Karpas-422 (cell line): ENCODE results near the gene PLCZ1. TPM values are rescaled to one million over a fixed set of nuclear protein-coding genes. Genes with fewer than 3 reads are reported as not detected.
"Not testable (repeated sequence)": the region's sequence is repeated elsewhere in the genome, so short reads cannot be mapped to it uniquely, and the experiment has no call there.

ENCODE experiments used
- DNase-seq: peaks from one replicate; pipeline ENCODE4 v3.0.0-alpha.2; 2015
- H2AFZ ChIP-seq: fragments of 200-600 bp; sonication (generic); 2 replicates; pipeline ENCODE4 v1.6.1; 2014; ENCODE audit warnings: antibody characterized with exemption, low read length, mixed read lengths
- H3K27ac ChIP-seq: fragments of 200-600 bp; sonication (generic); 2 replicates; pipeline ENCODE4 v1.5.1; 2014; ENCODE audit warnings: mild to moderate bottlenecking, low read length, moderate library complexity
- H3K27me3 ChIP-seq: fragments of 200-600 bp; sonication (generic); 2 replicates; pipeline ENCODE4 v1.6.1; 2014; ENCODE audit warnings: low read length, mixed read lengths
- H3K36me3 ChIP-seq: fragments of 200-600 bp; sonication (generic); 2 replicates; pipeline ENCODE4 v1.6.1; 2014; ENCODE audit warnings: low read length, mixed read lengths; ENCODE audit not compliant: insufficient read depth
- H3K4me1 ChIP-seq: fragments of 200-600 bp; sonication (generic); 2 replicates; pipeline ENCODE4 v1.6.1; 2014; ENCODE audit warnings: mild to moderate bottlenecking, low read length, mixed read lengths
- H3K4me2 ChIP-seq: fragments of 200-600 bp; sonication (generic); 2 replicates; pipeline ENCODE4 v1.6.1; 2014; ENCODE audit warnings: low read length, low read depth, mild to moderate bottlenecking; ENCODE audit not compliant: poor library complexity, severe bottlenecking
- H3K4me3 ChIP-seq: fragments of 200-600 bp; sonication (generic); 2 replicates; pipeline ENCODE4 v1.5.1; 2014; ENCODE audit warnings: mild to moderate bottlenecking, antibody characterized with exemption, low read length, mixed read lengths
- H3K79me2 ChIP-seq: fragments of 200-600 bp; sonication (generic); 2 replicates; pipeline ENCODE4 v1.6.1; 2014; ENCODE audit warnings: mild to moderate bottlenecking, low read length, mixed read lengths
- H3K9ac ChIP-seq: fragments of 200-600 bp; sonication (generic); 2 replicates; pipeline ENCODE4 v1.6.0; 2014; ENCODE audit warnings: low read length
- H3K9me2 ChIP-seq: fragments of 200-600 bp; sonication (generic), shearing (Covaris generic); replicated peaks from 2 replicates; pipeline ENCODE4 v1.6.0; 2014; ENCODE audit warnings: mild to moderate bottlenecking, low read length, moderate library complexity; ENCODE audit not compliant: insufficient read depth
- H3K9me3 ChIP-seq: fragments of 300-700, 200-600 bp; sonication (generic); 2 replicates; pipeline ENCODE4 v1.6.1; 2014; ENCODE audit warnings: low read length, mixed read lengths
- H4K20me1 ChIP-seq: fragments of 200-600 bp; sonication (generic); 2 replicates; pipeline ENCODE4 v1.6.1; 2014; ENCODE audit warnings: mild to moderate bottlenecking, antibody characterized with exemption, low read length, low read depth; ENCODE audit not compliant: insufficient read depth
- total RNA-seq: library from RNA; depleted of rRNA; stranded (reverse); fragments of >200 nt; shearing (Covaris generic); gene quantifications from 2 replicates; pipeline ENCODE4 v1.2.3, GENCODE V29; 2014; ENCODE audit warnings: low replicate concordance; rRNA removed

PLCZ1 gene, protein sequence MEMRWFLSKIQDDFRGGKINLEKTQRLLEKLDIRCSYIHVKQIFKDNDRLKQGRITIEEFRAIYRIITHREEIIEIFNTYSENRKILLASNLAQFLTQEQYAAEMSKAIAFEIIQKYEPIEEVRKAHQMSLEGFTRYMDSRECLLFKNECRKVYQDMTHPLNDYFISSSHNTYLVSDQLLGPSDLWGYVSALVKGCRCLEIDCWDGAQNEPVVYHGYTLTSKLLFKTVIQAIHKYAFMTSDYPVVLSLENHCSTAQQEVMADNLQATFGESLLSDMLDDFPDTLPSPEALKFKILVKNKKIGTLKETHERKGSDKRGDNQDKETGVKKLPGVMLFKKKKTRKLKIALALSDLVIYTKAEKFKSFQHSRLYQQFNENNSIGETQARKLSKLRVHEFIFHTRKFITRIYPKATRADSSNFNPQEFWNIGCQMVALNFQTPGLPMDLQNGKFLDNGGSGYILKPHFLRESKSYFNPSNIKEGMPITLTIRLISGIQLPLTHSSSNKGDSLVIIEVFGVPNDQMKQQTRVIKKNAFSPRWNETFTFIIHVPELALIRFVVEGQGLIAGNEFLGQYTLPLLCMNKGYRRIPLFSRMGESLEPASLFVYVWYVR
- total RNA-seq: not detected in 2 replicates

DNA sequence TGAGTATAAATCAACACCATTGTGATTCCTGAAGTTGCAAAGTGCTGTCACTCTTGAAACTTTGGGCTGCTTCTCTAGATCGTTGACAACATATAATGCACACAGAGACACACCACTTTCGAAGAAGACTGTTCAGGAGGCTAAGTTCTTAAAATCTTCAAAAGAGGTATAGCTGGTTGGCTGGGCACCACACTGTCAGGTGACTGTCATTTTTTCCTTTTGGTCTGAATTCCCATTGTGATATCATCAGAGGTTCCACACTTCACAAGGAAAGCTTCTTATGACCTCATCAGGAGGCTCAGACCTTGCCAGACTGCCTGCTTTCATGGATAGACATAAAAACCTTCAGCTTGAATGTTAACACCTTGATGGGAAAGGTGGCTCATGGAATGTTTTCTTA, at the start of gene PLCZ1, which contains the start of gene CAPZA3:
Gene PLCZ1, minus strand, starts transcription at position 194 of the 400 bp plus-strand sequence. CDS start 641 bp downstream, outside the sequence.
Gene CAPZA3, plus strand, starts transcription at position 301 of the 400 bp plus-strand sequence. CDS start 150 bp downstream, outside the sequence.
- H3K9ac ChIP-seq: no peak within 1 kb of the TSS
- H3K27me3 ChIP-seq: no peaks in the 10 kb centered on the region
- no peaks in the 10 kb centered on the region for H3K79me2 ChIP-seq
- no peak within 1 kb of the TSS for H2AFZ ChIP-seq
- DNase-seq: no peak
- no peak within 1 kb of the TSS for H3K4me2 ChIP-seq
- no peak within 1 kb of the TSS for H3K4me3 ChIP-seq
- H4K20me1 ChIP-seq: no peaks in the 10 kb centered on the region
- no peak within 1 kb of the TSS for H3K27ac ChIP-seq
- H3K9me3 ChIP-seq: peaks cover 9% of the 10 kb centered on the region
- no peaks in the 10 kb centered on the region for H3K9me2 ChIP-seq
- H3K4me1 ChIP-seq: no peaks in the 10 kb centered on the region
- no peaks in the 10 kb centered on the region for H3K36me3 ChIP-seq

DNA sequence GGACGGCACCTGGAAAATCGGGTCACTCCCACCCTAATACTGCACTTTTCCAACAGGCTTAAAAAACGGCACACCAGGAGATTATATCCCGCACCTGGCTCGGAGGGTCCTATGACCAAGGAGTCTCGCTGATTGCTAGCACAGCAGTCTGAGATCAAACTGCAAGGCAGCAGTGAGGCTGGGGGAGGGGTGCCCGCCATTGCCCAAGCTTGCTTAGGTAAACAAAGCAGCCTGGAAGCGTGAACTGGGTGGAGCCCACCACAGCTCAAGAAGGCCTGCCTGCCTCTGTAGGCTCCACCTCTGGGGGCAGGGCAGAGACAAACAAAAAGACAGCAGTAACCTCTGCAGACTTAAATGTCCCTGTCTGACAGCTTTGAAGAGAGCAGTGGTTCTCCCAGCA, 47.7 kb upstream of the PLCZ1 start:
- not testable (repeated sequence) for H2AFZ ChIP-seq, H3K9ac ChIP-seq, H3K4me1 ChIP-seq, DNase-seq, H3K9me3 ChIP-seq, H3K4me2 ChIP-seq, H3K27ac ChIP-seq, H3K36me3 ChIP-seq, H4K20me1 ChIP-seq, H3K79me2 ChIP-seq, H3K4me3 ChIP-seq, H3K27me3 ChIP-seq, H3K9me2 ChIP-seq

DNA sequence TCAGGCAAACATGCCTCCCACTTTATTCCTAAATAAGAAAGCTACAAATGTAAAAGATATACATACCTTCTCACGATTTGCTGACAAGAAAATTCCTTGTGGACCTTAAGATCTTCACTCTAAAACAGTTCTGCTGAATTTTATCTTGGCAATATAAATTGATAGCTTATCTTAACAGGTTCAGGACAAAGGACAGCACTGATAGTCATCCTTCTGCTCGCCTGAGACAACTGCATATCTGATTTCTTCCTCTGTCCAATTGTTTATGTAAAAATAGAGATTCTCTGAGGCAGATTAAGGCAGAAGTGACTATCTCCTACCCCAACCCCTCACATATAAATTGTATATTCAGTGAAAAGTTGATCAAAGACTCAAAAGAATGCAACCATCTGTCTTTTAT, 45.0 kb upstream of the PLCZ1 start:
- Histone ChIP-seq H3K9me3 (no peaks in the 10 kb centered on the region), H3K27me3 (no peaks in the 10 kb centered on the region), H3K4me1 (no peaks in the 10 kb centered on the region), H3K9ac (no peak overlapping the region), H3K4me3 (no peak overlapping the region), H3K27ac (no peak overlapping the region), H3K36me3 (no peaks in the 10 kb centered on the region), H4K20me1 (no peaks in the 10 kb centered on the region), H3K79me2 (no peaks in the 10 kb centered on the region), H3K4me2 (no peak overlapping the region), H2AFZ (no peak overlapping the region), H3K9me2 (no peaks in the 10 kb centered on the region)
- DNase-seq: no peak

DNA sequence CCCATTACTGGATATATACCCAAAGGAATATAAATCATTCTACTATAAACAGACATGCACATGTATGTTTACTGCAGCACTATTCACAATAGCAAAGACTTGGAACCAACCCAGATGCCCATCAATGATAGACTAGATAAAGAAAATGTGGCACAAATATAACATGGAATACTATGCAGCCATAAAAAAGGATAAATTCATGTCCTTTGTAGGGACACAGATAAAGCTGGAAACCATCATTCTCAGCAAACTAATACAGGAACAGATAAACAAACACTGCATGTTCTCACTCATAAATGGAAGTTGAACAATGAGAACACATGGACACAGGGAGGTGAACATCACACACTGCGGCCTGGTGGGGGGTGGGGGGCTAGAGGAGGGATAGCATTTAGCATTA, 28.7 kb upstream of the PLCZ1 start:
- H3K27me3 ChIP-seq, H3K9me2 ChIP-seq, H3K79me2 ChIP-seq, H3K4me3 ChIP-seq, H3K9ac ChIP-seq, H4K20me1 ChIP-seq, H3K9me3 ChIP-seq, DNase-seq, H3K27ac ChIP-seq, H3K36me3 ChIP-seq, H3K4me2 ChIP-seq, H3K4me1 ChIP-seq, H2AFZ ChIP-seq: not testable (repeated sequence)

DNA sequence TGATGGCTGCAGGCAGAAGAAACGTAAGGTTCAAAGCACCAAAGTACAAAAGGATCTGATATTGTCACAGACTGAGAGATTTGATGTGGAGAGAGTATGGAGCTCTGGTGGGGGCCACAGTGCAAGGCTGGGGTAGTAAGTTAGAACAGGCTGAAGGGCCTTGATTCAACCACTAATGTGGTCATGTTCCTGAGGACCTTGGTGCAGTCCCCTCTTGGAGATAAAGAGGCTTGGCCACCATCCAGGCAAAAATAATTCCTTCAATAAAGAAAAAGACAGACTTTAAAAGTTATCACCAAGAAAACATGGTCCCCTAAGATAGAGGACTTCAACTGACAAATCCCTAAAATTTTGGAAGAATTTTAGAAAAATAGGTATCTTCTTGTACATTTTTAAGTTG, 17.5 kb upstream of the PLCZ1 start:
- no peak overlapping the region for H3K4me3 ChIP-seq
- H4K20me1 ChIP-seq: no peaks in the 10 kb centered on the region
- no peaks in the 10 kb centered on the region for H3K36me3 ChIP-seq
- no peaks in the 10 kb centered on the region for H3K4me1 ChIP-seq
- no peak overlapping the region for H3K4me2 ChIP-seq
- no peak for DNase-seq
- H3K9ac ChIP-seq: no peak overlapping the region
- no peak overlapping the region for H3K27ac ChIP-seq
- no peaks in the 10 kb centered on the region for H3K9me3 ChIP-seq
- H3K79me2 ChIP-seq: no peaks in the 10 kb centered on the region
- no peaks in the 10 kb centered on the region for H3K27me3 ChIP-seq
- no peaks in the 10 kb centered on the region for H3K9me2 ChIP-seq
- H2AFZ ChIP-seq: no peak overlapping the region

DNA sequence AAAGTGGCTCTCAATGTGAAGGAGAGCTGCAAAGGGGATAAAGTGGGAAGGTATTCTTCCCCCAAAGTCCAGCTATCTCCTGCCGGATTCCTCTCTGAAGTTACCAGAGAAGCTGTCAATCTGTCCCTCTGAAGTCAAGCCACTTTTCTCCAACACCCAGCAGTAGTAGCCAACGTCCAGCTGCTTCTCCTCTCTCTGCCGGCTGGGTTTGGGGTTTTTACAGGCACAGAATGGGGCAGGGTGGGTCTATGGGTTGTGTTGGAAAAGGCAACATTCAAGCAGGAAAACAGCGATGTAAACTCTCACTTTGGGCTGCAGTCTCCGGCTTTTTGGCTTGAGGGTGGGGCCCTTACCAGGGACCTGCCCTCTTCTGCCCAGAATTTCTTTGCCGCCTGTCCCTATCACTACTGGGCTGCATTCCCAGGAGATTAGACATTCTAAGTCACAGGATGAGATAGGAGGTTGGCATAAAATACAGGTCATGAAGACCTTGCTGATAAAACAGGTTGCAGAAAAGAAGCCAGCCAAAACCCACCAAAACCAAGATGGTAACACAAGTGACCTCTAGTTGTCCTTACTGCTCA, 16.4 kb upstream of the PLCZ1 start:
- H3K4me1 ChIP-seq: no peaks in the 10 kb centered on the region
- no peaks in the 10 kb centered on the region for H3K79me2 ChIP-seq
- H3K4me3 ChIP-seq: no peak overlapping the region
- no peak overlapping the region for H2AFZ ChIP-seq
- no peak for DNase-seq
- no peaks in the 10 kb centered on the region for H3K27me3 ChIP-seq
- no peak overlapping the region for H3K9ac ChIP-seq
- H3K4me2 ChIP-seq: no peak overlapping the region
- no peaks in the 10 kb centered on the region for H3K36me3 ChIP-seq
- no peaks in the 10 kb centered on the region for H3K9me3 ChIP-seq
- no peaks in the 10 kb centered on the region for H4K20me1 ChIP-seq
- H3K9me2 ChIP-seq: no peaks in the 10 kb centered on the region
- no peak overlapping the region for H3K27ac ChIP-seq

DNA sequence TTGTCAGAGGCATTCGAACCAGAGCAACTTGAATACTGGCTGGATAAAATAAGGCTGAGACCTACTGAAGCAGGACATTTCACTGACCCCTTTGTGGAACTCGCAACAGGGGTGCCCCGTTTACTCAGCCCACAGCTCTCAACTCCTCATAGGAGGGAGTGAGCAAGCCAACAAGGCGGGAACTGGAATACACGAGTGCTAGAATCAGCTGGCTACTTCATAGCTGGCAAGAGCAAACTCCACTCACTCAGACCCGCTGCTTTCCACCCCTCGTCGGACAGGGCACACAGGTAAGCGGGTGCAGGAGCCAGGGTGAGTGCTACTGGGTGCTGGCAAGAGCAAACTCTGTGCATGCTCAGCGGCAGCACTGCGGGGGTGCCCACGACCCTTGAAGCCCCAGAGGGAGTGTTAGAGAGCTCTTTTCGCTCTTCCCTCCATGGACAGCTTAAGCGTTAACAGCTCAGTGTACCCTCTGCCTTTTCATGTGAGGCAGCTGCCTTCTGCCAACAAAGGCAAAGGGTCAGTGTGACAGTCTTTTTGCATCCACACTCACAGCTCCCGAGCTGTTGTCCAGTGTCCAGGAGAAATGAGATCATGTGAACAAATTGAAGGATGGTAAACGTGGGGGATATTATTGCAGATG, 15.8 kb upstream of the PLCZ1 start:
- H3K4me1 ChIP-seq: no peaks in the 10 kb centered on the region
- H2AFZ ChIP-seq: no peak overlapping the region
- H3K4me3 ChIP-seq: no peak overlapping the region
- H3K4me2 ChIP-seq: no peak overlapping the region
- H3K9me3 ChIP-seq: no peaks in the 10 kb centered on the region
- no peaks in the 10 kb centered on the region for H3K9me2 ChIP-seq
- H3K36me3 ChIP-seq: no peaks in the 10 kb centered on the region
- no peaks in the 10 kb centered on the region for H4K20me1 ChIP-seq
- DNase-seq: no peak
- H3K27ac ChIP-seq: no peak overlapping the region
- no peaks in the 10 kb centered on the region for H3K79me2 ChIP-seq
- no peak overlapping the region for H3K9ac ChIP-seq
- no peaks in the 10 kb centered on the region for H3K27me3 ChIP-seq

DNA sequence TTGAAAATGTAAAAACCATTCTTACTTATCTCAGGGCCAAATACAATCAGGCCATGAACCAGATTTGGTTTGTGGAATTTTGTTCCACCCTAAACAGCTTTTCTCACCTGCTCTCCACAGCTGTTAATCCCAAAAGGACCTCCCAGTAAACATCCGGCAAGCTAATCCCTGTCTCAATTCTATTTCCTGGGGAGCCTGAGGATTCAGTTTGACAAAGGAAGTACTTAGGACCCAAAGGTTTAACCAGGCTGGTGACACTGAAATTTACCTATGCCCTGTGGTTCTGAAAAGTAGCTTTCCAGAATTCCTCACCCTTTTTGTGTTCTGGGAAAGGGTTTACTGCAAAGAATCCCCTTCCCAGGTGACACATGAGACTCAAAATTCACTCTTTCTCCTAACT, 15.1 kb upstream of the PLCZ1 start:
- no peaks in the 10 kb centered on the region for H4K20me1 ChIP-seq
- no peaks in the 10 kb centered on the region for H3K79me2 ChIP-seq
- H3K4me3 ChIP-seq: no peak overlapping the region
- no peaks in the 10 kb centered on the region for H3K9me2 ChIP-seq
- no peak overlapping the region for H3K27ac ChIP-seq
- no peaks in the 10 kb centered on the region for H3K36me3 ChIP-seq
- DNase-seq: no peak
- H3K27me3 ChIP-seq: no peaks in the 10 kb centered on the region
- H3K4me1 ChIP-seq: no peaks in the 10 kb centered on the region
- no peaks in the 10 kb centered on the region for H3K9me3 ChIP-seq
- no peak overlapping the region for H2AFZ ChIP-seq
- no peak overlapping the region for H3K9ac ChIP-seq
- no peak overlapping the region for H3K4me2 ChIP-seq
